Fibroblast of mammary gland (primary cell): ENCODE measurements around the gene TSPAN4.

Source experiments
- DNase-seq: peaks from one replicate; pipeline ENCODE4 v3.0.0-alpha.2; 2010; ENCODE audit warnings: low read depth
- H3K4me3 ChIP-seq: 2 replicates; pipeline ENCODE4 v1.5.1; 2011; ENCODE audit warnings: low read depth, mild to moderate bottlenecking, low read length, moderate library complexity; ENCODE audit not compliant: control insufficient read depth
- CTCF ChIP-seq: conservative IDR thresholded peaks from 2 replicates; pipeline ENCODE4 v1.5.1; 2011; ENCODE audit warnings: low read depth, low read length, inconsistent platforms; ENCODE audit not compliant: control insufficient read depth, insufficient read depth

Gene TSPAN4

GRCh38 chr11:911031-911889 is 68.6 kb downstream of the TSPAN4 start:
- no peak for TF ChIP-seq CTCF
- peak; percentile 77 for DNase-seq
- H3K4me3 ChIP-seq, result peak overlapping the region; percentile 44

- no peak overlapping the region for H3K4me3 ChIP-seq
- TF ChIP-seq CTCF, result no peak
- no peak for DNase-seq
Measured at GRCh38 chr11:911890-912219, 69.2 kb downstream of the TSPAN4 start.

- H3K4me3 ChIP-seq, result no peak overlapping the region
- no peak for TF ChIP-seq CTCF
- no peak for DNase-seq
Measured at GRCh38 chr11:912266-912665, 69.6 kb downstream of the TSPAN4 start.

- DNase-seq, result no peak
- TF ChIP-seq CTCF, result no peak
- H3K4me3 ChIP-seq, result no peak overlapping the region
Measured at GRCh38 chr11:913043-913442, 70.4 kb downstream of the TSPAN4 start.

GRCh38 chr11:914204-914603 is 71.6 kb downstream of the TSPAN4 start:
- TF ChIP-seq CTCF, result no peak
- DNase-seq, result no peak
- H3K4me3 ChIP-seq, result no peak overlapping the region

- no peak for DNase-seq
- no peak for TF ChIP-seq CTCF
- H3K4me3 ChIP-seq, result no peak overlapping the region
Measured at GRCh38 chr11:914747-915501, 72.3 kb downstream of the TSPAN4 start.
